ENCODE data around the gene CER1. TPM values are rescaled to one million over a fixed set of nuclear protein-coding genes. Genes with fewer than 3 reads are reported as not detected.
A peak's percentile ranks its signal among the peaks of the same experiment; 100 is the strongest.

CER1 gene, protein sequence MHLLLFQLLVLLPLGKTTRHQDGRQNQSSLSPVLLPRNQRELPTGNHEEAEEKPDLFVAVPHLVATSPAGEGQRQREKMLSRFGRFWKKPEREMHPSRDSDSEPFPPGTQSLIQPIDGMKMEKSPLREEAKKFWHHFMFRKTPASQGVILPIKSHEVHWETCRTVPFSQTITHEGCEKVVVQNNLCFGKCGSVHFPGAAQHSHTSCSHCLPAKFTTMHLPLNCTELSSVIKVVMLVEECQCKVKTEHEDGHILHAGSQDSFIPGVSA
- 0.53 TPM in 1 of 2 replicates, not detected in the other for total RNA-seq
- not detected in 2 replicates for polyA plus RNA-seq

DNA sequence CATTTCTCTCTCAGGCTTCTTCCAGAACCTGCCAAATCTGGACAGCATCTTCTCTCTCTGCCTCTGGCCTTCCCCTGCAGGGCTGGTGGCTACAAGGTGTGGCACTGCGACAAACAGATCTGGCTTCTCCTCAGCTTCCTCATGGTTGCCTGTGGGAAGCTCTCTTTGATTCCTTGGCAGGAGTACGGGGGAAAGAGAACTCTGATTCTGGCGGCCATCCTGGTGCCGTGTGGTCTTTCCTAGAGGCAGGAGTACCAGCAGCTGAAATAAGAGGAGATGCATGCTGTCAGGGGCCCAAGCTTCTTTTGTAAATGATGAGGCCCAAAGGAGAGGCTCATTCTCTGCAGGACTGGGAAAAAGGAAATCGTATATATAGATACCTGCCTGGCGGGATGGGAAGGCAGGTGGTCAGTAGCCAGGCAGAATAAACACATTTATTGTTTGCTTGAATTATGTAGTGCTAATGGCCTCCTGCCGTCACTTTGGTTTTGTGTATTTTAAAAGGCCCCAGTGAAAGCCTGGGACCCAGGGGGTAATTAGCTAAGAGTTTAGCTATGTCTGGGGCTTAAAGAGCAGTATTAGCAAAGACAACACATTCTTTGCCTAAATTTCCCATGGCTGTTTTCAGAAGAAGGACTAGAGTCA is at the start of gene CER1:
Gene CER1 (minus strand): TSS at position 343 of the 645 bp plus-strand sequence. CDS start 61 bp downstream, at position 282.
- Histone ChIP-seq H3K4me3 (no peak within 1 kb of the TSS), H3K36me3 (replicated peaks; ENCODE audit: insufficient read depth, low read depth) (no peaks in the 10 kb centered on the region), H3K79me2 (no peaks in the 10 kb centered on the region), H2AFZ (no peak within 1 kb of the TSS), H3K9me3 (ENCODE audit: low read depth) (no peaks in the 10 kb centered on the region), H3K4me1 (ENCODE audit: insufficient read depth) (no peaks in the 10 kb centered on the region), H3K27me3 (peaks cover 7% of the 10 kb centered on the region), H3K27ac (no peak within 1 kb of the TSS), H3K9me2 (replicated peaks; ENCODE audit: insufficient read depth) (no peaks in the 10 kb centered on the region), H3K4me2 (no peak within 1 kb of the TSS), H4K20me1 (ENCODE audit: insufficient read depth, poor library complexity, severe bottlenecking) (no peaks in the 10 kb centered on the region)
- TF ChIP-seq, protein P1, sequence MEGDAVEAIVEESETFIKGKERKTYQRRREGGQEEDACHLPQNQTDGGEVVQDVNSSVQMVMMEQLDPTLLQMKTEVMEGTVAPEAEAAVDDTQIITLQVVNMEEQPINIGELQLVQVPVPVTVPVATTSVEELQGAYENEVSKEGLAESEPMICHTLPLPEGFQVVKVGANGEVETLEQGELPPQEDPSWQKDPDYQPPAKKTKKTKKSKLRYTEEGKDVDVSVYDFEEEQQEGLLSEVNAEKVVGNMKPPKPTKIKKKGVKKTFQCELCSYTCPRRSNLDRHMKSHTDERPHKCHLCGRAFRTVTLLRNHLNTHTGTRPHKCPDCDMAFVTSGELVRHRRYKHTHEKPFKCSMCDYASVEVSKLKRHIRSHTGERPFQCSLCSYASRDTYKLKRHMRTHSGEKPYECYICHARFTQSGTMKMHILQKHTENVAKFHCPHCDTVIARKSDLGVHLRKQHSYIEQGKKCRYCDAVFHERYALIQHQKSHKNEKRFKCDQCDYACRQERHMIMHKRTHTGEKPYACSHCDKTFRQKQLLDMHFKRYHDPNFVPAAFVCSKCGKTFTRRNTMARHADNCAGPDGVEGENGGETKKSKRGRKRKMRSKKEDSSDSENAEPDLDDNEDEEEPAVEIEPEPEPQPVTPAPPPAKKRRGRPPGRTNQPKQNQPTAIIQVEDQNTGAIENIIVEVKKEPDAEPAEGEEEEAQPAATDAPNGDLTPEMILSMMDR (IDR thresholded peaks at IDR 0.05; ENCODE audit: poor library complexity), result no peak
- TF ChIP-seq EZH2phosphoT487 (IDR thresholded peaks at IDR 0.05; ENCODE audit: low read depth, severe bottlenecking, unreplicated experiment) (no peak), EZH2 (IDR thresholded peaks at IDR 0.05; ENCODE audit: borderline replicate concordance) (no peak)
- 33% methylated on average over 7 of the region's 7 CpGs for WGBS (ENCODE audit: low lambda C conversion rate, missing lambda C conversion rate)
- no peak for DNase-seq (ENCODE audit: low spot score)

DNA sequence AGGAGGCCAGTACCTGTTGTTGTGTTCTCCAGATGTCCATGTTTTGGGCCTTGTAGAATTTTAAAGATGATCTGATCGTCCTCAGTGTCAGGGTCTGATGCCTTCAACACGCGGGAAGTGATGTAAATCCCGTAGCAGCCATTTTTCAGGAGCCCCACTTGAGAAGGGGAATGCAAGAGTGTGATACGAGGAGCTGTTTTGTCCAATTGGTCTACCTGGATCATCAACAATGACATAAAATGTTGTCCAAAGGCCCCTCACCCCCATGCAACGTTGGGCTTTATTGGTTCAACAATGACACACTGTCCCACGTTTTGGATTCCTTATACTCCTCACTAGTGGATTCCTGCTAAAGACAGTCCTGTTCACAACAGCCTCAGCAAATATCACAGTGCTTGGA is 48.1 kb upstream of the CER1 start:
- Histone ChIP-seq H3K4me2 (no peak overlapping the region), H3K27me3 (no peaks in the 10 kb centered on the region), H2AFZ (no peak overlapping the region), H3K79me2 (no peaks in the 10 kb centered on the region), H3K9me3 (ENCODE audit: low read depth) (no peaks in the 10 kb centered on the region), H4K20me1 (ENCODE audit: insufficient read depth, poor library complexity, severe bottlenecking) (no peaks in the 10 kb centered on the region), H3K36me3 (replicated peaks; ENCODE audit: insufficient read depth, low read depth) (no peaks in the 10 kb centered on the region), H3K4me3 (no peak overlapping the region), H3K4me1 (ENCODE audit: insufficient read depth) (no peaks in the 10 kb centered on the region), H3K27ac (no peak overlapping the region), H3K9me2 (replicated peaks; ENCODE audit: insufficient read depth) (no peaks in the 10 kb centered on the region)
- 79% methylated on average over 7 of the region's 7 CpGs for WGBS (ENCODE audit: low lambda C conversion rate, missing lambda C conversion rate)
- TF ChIP-seq, protein P1 (IDR thresholded peaks at IDR 0.05; ENCODE audit: poor library complexity), result no peak
- no peak for TF ChIP-seq EZH2 (IDR thresholded peaks at IDR 0.05; ENCODE audit: borderline replicate concordance)
- no peak for TF ChIP-seq EZH2phosphoT487 (IDR thresholded peaks at IDR 0.05; ENCODE audit: low read depth, severe bottlenecking, unreplicated experiment)
- no peak for DNase-seq (ENCODE audit: low spot score)

DNA sequence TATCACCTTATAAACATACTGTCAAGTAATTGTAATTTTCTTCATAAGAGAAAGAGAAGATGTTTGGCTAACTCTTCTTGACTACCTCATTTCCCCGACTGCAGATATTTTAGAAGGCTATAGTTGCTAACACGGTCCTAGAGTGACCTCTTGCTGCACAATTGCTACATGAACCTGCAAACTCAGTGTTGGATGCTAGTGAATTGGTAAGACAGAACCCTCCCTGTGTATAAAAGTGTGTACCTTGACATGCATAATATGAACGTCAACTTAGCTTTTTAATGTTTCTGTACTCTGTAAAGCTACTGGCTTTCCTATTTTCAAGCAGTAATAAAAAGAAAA is 46.7 kb upstream of the CER1 start:
- H3K27me3 ChIP-seq, result no peaks in the 10 kb centered on the region
- H3K4me3 ChIP-seq, result no peak overlapping the region
- H4K20me1 ChIP-seq (ENCODE audit: insufficient read depth, poor library complexity, severe bottlenecking), result no peaks in the 10 kb centered on the region
- H3K4me1 ChIP-seq (ENCODE audit: insufficient read depth), result no peaks in the 10 kb centered on the region
- TF ChIP-seq EZH2phosphoT487 (IDR thresholded peaks at IDR 0.05; ENCODE audit: low read depth, severe bottlenecking, unreplicated experiment) (no peak), EZH2 (IDR thresholded peaks at IDR 0.05; ENCODE audit: borderline replicate concordance) (no peak)
- TF ChIP-seq, protein P1 (IDR thresholded peaks at IDR 0.05; ENCODE audit: poor library complexity), result peak; percentile 37
- H2AFZ ChIP-seq, result no peak overlapping the region
- no peaks in the 10 kb centered on the region for H3K9me3 ChIP-seq (ENCODE audit: low read depth)
- no peaks in the 10 kb centered on the region for H3K36me3 ChIP-seq (replicated peaks; ENCODE audit: insufficient read depth, low read depth)
- peak; percentile 14 for DNase-seq (ENCODE audit: low spot score)
- H3K79me2 ChIP-seq, result no peaks in the 10 kb centered on the region
- no peaks in the 10 kb centered on the region for H3K9me2 ChIP-seq (replicated peaks; ENCODE audit: insufficient read depth)
- no peak overlapping the region for H3K4me2 ChIP-seq
- H3K27ac ChIP-seq, result no peak overlapping the region
- 44% methylated on average over 3 of the region's 3 CpGs for WGBS (ENCODE audit: low lambda C conversion rate, missing lambda C conversion rate)

All from hepatocyte (in vitro differentiated cells).